ENCODE results near the gene ABCC9.
"Not testable (repeated sequence)": the region's sequence is repeated elsewhere in the genome, so short reads cannot be mapped to it uniquely, and the experiment has no call there.

Gene ABCC9

DNA sequence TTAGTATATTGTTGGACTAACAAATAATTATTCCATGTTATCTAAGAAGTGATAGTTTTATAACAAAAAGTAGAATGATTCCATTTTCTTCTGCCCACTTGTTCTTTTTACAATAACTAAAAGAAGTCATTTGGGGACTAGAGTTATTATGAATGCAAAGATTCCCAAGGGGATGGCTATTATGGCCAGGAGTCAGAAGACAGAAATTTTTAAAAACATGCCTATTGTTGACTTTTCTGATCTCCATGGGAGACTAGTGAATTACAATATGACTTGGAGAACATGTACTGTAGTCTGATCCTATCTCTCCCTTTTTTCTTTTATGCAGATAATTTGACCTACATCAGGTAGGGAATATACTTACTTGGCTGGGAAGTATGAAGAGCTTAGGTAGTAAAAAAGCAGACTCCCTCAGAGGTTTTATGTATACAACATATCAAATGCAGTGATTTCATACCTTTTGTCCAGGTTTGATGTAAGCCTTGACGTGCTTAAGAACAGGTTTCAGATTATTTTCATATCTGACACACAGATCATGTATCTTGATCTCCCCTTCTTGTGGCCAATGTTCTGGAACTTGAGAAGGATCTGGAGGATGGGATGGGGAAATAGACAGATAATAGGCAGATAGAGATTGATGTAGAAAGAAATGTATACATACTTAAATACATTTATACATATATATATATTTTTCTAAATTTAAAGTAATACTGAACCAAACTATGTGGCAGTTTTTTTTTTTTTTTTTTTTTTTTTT lies 125.7 kb downstream of the ABCC9 start:
- DNase-seq (ENCODE audit: low read depth in 2 of 2), result no peak

- no peak for DNase-seq (ENCODE audit: low read depth in 2 of 2)
These were observed 126.4 kb downstream of the ABCC9 start for GRCh38 chr12:21814814-21815213.

DNA sequence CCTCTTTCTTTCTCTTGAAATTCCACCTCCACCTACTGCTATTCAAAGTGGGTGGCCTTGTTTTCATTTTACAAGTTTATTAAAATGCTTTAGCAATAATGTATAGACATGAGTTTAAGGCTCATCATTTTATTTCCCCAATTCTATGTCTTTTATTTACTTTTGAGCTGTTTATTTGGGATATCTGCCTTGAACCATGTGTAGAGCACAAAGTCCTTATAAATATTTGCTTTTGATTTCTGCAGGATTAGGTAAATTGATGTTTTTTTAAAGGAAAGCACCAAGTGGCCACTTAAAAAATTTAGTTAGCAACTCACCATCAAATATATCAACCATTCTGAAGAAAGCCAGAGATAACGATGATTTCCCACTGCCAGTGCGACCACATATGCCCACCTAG lies 126.9 kb downstream of the ABCC9 start:
- DNase-seq (ENCODE audit: low read depth in 2 of 2), result no peak

DNA sequence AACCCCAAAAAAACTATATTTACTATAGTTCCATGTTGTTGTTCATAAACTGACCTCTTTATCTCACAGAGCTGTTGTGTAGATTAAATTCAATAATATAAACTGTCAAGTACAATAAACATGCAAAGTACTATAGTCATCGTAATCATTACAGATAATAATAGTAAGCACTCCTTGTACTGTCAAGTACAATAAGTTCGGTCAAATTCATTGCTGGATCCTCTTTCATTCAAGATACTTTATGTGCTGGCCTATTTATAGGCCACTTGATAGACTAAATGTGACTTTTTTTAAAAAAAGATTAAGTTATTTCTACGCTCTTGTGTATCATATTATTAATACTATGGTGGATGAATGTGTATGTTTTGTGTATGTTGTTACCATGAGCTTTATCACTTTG lies 127.5 kb downstream of the ABCC9 start:
- DNase-seq (ENCODE audit: low read depth in 2 of 2), result no peak

DNA sequence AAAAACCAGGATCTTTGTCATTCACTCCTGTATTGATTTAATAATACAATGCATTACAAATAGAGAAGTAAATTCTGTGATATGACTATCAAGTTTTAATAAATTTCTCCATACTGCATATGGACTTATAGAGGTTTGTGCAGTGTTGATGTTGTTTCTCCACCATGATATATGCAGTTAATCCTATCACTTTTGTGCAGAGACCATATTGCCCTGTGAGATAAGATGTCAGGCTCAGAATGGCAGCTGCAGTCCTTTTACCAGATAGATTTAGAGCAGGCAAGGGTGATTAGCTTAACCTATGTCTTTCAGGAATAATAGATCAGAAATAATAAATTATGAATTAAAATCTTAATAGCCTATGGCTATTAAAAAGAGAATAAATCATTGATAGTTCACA lies 128.1 kb downstream of the ABCC9 start:
- DNase-seq (ENCODE audit: low read depth in 2 of 2), result no peak

- DNase-seq (ENCODE audit: low read depth in 2 of 2), result not testable (repeated sequence)
These were observed 128.9 kb downstream of the ABCC9 start for GRCh38 chr12:21812340-21812739.

GRCh38 chr12:21809100-21809499 lies 132.1 kb downstream of the ABCC9 start:
- DNase-seq (ENCODE audit: low read depth in 2 of 2), result no peak

- no peak for DNase-seq (ENCODE audit: low read depth in 2 of 2)
These were observed 135.0 kb downstream of the ABCC9 start for GRCh38 chr12:21806255-21806654.

- DNase-seq (ENCODE audit: low read depth in 2 of 2), result no peak
These were observed 139.5 kb downstream of the ABCC9 start for GRCh38 chr12:21801522-21802288.

- no peak for DNase-seq (ENCODE audit: low read depth in 2 of 2)
These were observed 141.2 kb downstream of the ABCC9 start for GRCh38 chr12:21800011-21800410.

DNA sequence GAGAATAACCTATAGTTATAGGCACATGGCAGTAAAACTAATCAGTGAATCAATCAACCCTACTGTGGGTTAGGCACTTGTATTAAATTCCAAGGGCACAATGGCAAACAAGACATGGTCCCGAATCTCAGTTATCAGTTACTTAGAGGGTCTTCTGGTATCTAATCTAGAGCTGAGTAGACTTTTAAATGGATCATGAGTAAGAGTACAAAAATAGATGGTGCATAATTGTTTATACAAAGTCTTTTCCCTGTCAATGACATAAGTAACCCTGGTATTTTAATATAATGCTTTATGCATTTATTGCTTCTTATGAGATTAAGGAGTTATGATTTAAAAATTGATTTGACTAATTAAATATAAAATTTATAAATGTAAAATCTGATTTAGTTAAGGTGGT lies 143.7 kb downstream of the ABCC9 start:
- DNase-seq (ENCODE audit: low read depth in 2 of 2), result no peak

DNA sequence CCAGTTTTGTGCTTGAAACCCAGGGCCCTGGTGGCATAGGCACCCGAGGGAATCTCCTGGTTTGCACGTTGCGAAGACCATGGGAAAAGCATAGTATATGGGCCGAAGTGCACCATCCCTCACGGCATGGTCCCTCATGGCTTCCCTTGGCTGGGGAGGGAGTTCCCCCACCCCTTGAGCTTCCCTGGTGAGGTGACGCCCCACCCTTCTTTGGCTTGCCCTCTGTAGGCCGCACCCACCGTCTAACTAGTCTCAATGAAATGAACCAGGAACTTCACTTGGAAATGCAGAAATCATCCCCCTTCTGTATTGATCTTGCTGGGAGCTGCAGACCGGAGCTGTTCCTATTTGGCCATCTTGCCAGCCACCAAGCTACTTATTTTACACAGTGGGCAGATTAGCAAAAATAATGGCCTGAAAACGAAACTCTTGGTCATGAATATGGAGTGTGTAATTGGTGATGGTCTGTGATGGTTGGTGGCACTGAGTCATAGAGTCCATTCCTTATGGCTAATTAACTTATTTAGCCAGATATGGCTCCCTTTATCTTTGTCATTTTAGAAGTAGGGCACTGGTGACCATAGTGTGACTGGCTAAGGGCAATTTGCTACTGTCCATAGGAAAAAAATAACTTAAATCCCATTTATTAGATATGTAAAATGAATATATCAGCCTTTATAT lies 145.4 kb downstream of the ABCC9 start:
- no peak for DNase-seq (ENCODE audit: low read depth in 2 of 2)

- not testable (repeated sequence) for DNase-seq (ENCODE audit: low read depth in 2 of 2)
These were observed 146.2 kb downstream of the ABCC9 start for GRCh38 chr12:21794807-21795595.

- not testable (repeated sequence) for DNase-seq (ENCODE audit: low read depth in 2 of 2)
These were observed 151.5 kb downstream of the ABCC9 start for GRCh38 chr12:21789687-21790086.

- DNase-seq (ENCODE audit: low read depth in 2 of 2), result no peak
These were observed 152.9 kb downstream of the ABCC9 start for GRCh38 chr12:21788089-21788983.

- DNase-seq (ENCODE audit: low read depth in 2 of 2), result no peak
These were observed 155.1 kb downstream of the ABCC9 start for GRCh38 chr12:21786041-21786531.

- not testable (repeated sequence) for DNase-seq (ENCODE audit: low read depth in 2 of 2)
These were observed 158.5 kb downstream of the ABCC9 start for GRCh38 chr12:21782723-21783122.

DNA sequence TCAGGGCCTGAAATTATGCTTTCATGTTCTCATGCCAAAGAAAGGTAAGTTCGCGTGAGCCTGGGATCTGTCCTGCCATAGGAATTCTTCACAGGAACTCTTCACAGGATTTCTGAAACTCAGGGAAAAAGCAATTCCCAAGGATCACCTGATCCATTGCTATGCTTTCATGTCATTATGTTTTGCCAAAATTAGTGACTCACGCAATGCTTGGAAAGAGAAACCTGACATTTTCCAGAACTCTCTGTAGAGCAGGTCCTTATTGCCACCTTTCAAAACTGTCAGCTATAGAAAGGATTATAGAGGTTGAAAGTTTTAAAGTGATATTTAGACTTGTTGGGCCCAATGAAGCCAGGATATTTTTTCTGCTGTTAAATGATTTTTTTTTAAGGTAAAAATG lies 160.4 kb downstream of the ABCC9 start:
- no peak for DNase-seq (ENCODE audit: low read depth in 2 of 2)

DNA sequence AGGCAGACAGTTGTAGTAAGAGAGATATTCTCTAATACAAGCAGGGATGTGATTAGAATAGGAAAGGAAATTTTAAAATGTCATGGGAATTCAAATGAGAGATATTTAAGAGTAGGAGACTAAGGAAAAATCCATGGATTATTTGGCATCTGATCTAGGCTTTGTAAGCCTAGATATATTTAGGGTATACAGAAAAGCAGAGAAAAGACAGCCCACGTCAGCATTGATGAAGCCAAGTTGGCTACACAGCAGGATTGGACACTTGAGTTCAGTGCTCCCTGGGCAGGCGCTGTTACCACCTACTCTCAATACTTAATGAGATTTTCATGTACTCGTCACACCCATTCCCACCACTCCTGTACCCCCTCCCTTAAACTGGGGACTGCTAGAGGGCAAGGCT lies 165.1 kb downstream of the ABCC9 start:
- no peak for DNase-seq (ENCODE audit: low read depth in 2 of 2)

- DNase-seq (ENCODE audit: low read depth in 2 of 2), result no peak
These were observed 165.9 kb downstream of the ABCC9 start for GRCh38 chr12:21775133-21775820.

Measured in fibroblast of skin of left biceps (primary cell).